MCF 10A (cell line): ENCODE results near the gene P2RX1. TPM values are rescaled to one million over a fixed set of nuclear protein-coding genes. Genes with fewer than 3 reads are reported as not detected.

ENCODE experiments used
- BruUV-seq: library from RNA; stranded (reverse); fragments of 400-500 nt; replicated peaks from 2 replicates; lab custom pipeline; 2021; lab: Mats Ljungman, UMichigan
- CTCF ChIA-PET: fragments of 300-600 bp; sonication (Branson Sonifier 250); formaldehyde crosslinking; extraction: SDS; loops from one replicate; lab custom pipeline; 2021; ENCODE audit warnings: antibody characterized with exemption, inconsistent platforms; lab: Yijun Ruan, JAX
- POLR2A ChIA-PET: fragments of 300-600, 350-650 bp; sonication (Branson Sonifier 250); formaldehyde crosslinking; extraction: SDS; loops from one replicate; lab custom pipeline; 2020; ENCODE audit warnings: antibody characterized with exemption, inconsistent platforms; lab: Yijun Ruan, JAX
- DNase-seq: peaks from one replicate; pipeline ENCODE4 v3.0.0-alpha.2; 2018; ENCODE audit not compliant: unreplicated experiment
- H3K27ac Mint-ChIP-seq: one replicate; pipeline ENCODE4 v1.8.0; 2022; ENCODE audit warnings: mild to moderate bottlenecking, low read depth, mixed read lengths; ENCODE audit not compliant: unreplicated experiment
- H3K27me3 Mint-ChIP-seq: one replicate; pipeline ENCODE4 v1.8.0; 2022; ENCODE audit warnings: mixed read lengths; ENCODE audit not compliant: insufficient read depth, unreplicated experiment
- H3K36me3 Mint-ChIP-seq: one replicate; pipeline ENCODE4 v1.8.0; 2022; ENCODE audit warnings: mild to moderate bottlenecking, moderate library complexity, mixed read lengths; ENCODE audit not compliant: insufficient read depth, unreplicated experiment
- H3K4me1 Mint-ChIP-seq: one replicate; pipeline ENCODE4 v1.8.0; 2022; ENCODE audit warnings: mixed read lengths; ENCODE audit not compliant: insufficient read depth, unreplicated experiment
- H3K4me3 Mint-ChIP-seq: one replicate; pipeline ENCODE4 v1.8.0; 2022; ENCODE audit warnings: mild to moderate bottlenecking, moderate library complexity, mixed read lengths; ENCODE audit not compliant: unreplicated experiment
- H3K9me3 Mint-ChIP-seq: one replicate; pipeline ENCODE4 v1.8.0; 2022; ENCODE audit warnings: mixed read lengths; ENCODE audit not compliant: unreplicated experiment
- intact Hi-C: fragments of 100-400 bp; cut with micrococcal nuclease; formaldehyde crosslinking; loops from 2 replicates; pipeline ENCODE4 v1.14.1; 2022
- total RNA-seq: library from RNA; stranded (reverse); gene quantifications from 2 replicates; pipeline ENCODE4 v1.2.3, GENCODE V29; 2022
- TF ChIP-seq, protein P1 (sequence below): fragments of 200-600 bp; IDR thresholded peaks from one replicate; pipeline ENCODE4 v1.8.0; 2022; ENCODE audit warnings: antibody characterized with exemption, mild to moderate bottlenecking; ENCODE audit not compliant: unreplicated experiment

Gene P2RX1
- total RNA-seq, 1 experiment from 2014 or later: not detected

DNA sequence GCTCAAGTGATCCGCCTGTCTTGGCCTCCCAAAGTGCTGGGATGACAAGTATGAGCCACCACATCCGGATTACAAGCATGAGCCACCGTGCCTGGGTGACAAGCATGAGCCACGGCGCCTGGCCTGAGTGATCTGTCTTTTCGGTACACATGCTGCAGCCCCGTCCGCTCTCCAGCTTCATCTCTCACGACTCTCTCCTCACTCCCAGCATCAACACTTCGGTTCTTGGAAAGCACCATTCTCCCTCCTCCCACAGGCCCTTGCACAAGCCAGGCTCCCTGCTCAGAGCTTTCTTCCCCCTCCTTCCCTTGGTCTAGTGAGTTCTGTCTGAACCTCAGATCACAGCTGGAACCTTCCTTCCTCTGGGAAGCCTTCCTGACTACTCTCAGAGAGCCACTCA, 63.7 kb downstream of the P2RX1 start:
- no peak for DNase-seq
- TF ChIP-seq, protein P1, sequence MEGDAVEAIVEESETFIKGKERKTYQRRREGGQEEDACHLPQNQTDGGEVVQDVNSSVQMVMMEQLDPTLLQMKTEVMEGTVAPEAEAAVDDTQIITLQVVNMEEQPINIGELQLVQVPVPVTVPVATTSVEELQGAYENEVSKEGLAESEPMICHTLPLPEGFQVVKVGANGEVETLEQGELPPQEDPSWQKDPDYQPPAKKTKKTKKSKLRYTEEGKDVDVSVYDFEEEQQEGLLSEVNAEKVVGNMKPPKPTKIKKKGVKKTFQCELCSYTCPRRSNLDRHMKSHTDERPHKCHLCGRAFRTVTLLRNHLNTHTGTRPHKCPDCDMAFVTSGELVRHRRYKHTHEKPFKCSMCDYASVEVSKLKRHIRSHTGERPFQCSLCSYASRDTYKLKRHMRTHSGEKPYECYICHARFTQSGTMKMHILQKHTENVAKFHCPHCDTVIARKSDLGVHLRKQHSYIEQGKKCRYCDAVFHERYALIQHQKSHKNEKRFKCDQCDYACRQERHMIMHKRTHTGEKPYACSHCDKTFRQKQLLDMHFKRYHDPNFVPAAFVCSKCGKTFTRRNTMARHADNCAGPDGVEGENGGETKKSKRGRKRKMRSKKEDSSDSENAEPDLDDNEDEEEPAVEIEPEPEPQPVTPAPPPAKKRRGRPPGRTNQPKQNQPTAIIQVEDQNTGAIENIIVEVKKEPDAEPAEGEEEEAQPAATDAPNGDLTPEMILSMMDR: no peak
- no TSS peak for BruUV-seq
- no peaks in the 10 kb centered on the region for H3K4me1 Mint-ChIP-seq
- ChIA-PET CTCF (interaction anchor here (0.6 kb wide), 1 partner anchor 12 kb away, joined by 5 read pairs; no protein-coding TSS in a partner anchor), POLR2A (no interaction called here)
- H3K9me3 Mint-ChIP-seq: no peaks in the 10 kb centered on the region
- no peaks in the 10 kb centered on the region for H3K36me3 Mint-ChIP-seq
- intact Hi-C loops: no loop called here
- peaks cover 19% of the 10 kb centered on the region for H3K27me3 Mint-ChIP-seq
- H3K27ac Mint-ChIP-seq: no peak overlapping the region
- H3K4me3 Mint-ChIP-seq: no peak overlapping the region

DNA sequence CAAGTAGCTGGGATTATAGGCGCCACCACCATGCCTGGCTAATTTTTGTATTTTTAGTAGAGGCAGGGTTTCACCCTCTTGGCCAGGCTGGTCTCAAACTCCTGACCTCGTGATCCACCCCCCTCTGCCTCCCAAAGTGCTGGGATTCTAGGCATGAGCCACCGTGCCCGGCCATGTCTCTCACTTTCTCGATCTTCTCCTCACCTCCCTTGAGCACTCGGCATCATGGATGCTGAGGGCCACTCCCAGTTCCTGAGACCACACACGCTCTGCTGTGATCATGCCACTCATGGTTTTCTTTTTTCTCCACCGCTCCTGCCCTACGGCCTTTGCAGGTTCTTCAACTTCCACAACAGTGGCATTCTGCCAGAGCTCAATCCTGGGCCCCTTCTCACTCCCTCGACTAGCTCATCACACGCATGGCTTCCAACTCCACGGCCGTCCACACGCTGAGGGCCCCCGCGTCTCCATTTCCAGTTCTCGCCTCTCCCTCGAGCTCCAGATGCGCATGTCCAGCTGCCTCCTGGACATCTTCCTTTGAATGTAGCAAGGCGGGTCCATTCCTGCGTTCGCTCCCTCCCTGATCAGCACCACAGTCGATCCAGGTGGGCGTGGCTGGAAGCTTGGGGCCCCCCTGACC, 64.7 kb downstream of the P2RX1 start:
- intact Hi-C loops: no loop called here
- CTCF ChIA-PET: no interaction called here
- Mint-ChIP-seq H3K27me3 (peaks cover 19% of the 10 kb centered on the region), H3K4me1 (peaks cover 6% of the 10 kb centered on the region), H3K9me3 (no peaks in the 10 kb centered on the region), H3K4me3 (no peak overlapping the region), H3K36me3 (no peaks in the 10 kb centered on the region), H3K27ac (no peak overlapping the region)
- DNase-seq: no peak
- POLR2A ChIA-PET: no interaction called here
- TF ChIP-seq, protein P1: no peak
- no TSS peak for BruUV-seq

DNA sequence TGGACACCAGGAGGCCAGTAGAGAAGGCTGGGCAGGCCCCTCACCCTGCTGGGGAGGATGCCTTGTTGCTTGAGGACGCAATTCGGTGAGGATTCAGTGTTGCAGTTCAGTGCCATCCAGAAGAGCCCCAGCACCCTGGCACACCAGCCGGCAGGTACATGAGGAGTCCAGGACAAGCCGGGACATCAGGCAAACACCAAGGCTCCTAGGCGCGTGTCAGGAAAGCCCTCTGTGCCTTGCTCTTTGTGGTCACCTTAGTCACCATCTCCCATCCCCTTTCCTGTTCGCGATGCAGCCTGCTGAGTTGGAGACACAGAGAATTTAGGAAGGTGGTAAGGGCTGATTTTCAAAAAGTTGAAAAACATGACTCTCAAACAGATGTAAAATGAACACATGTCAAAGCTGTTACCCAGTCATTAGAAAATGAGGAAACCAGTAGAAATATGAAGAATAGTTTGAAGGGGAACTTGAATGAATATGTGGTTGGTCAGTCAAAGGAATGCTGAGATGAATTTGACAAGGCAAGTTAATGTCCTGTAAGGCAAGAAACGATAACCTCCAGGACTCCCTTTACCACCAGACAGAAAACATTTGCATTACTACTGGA, 67.9 kb downstream of the P2RX1 start:
- no peaks in the 10 kb centered on the region for H3K9me3 Mint-ChIP-seq
- intact Hi-C loops: loop anchor here (5.0 kb wide), 1 partner anchor 59 kb away; no protein-coding TSS in a partner anchor

DNA sequence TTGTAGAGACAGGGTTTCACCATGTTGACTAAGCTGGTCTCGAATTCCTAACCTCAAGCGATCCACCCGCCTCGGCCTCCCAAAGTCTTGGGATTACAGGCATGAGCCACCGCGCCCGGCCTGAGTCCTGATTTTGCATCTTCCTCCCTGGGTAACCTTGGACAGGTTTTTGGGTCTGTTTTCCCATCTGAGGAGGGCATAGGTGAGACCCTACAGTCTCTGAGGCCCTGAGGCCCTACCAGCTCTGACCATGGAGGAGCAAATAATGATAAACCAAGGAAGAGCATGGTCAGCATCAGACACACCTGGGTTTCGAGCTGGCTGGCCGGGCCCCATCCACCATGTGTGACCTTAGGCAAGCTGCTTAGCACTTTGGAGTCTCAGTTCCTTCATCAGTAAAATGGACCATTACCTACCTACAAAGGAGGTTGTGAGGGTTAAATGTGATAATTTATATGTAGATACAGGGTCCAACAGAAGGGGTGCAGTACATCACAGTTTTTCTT, 69.0 kb downstream of the P2RX1 start:
- H3K4me3 Mint-ChIP-seq: peak overlapping the region; percentile 21
- peaks cover 13% of the 10 kb centered on the region for H3K27me3 Mint-ChIP-seq
- H3K27ac Mint-ChIP-seq: no peak overlapping the region
- intact Hi-C loops: loop anchor here (5.0 kb wide), 1 partner anchor 60 kb away; no protein-coding TSS in a partner anchor
- peaks cover 14% of the 10 kb centered on the region for H3K4me1 Mint-ChIP-seq
- peaks cover 23% of the 10 kb centered on the region for H3K36me3 Mint-ChIP-seq
- no TSS peak for BruUV-seq
- TF ChIP-seq, protein P1: no peak
- POLR2A ChIA-PET: no interaction called here
- CTCF ChIA-PET: interaction anchor here (0.6 to 6.8 kb wide), 8 partner anchors 10 to 110 kb away, joined by 3 to 72 read pairs (median 6); no protein-coding TSS in a partner anchor
- DNase-seq: no peak
- H3K9me3 Mint-ChIP-seq: no peaks in the 10 kb centered on the region

More for the DNA sequence above, 67.9 kb downstream of the P2RX1 start:
- Mint-ChIP-seq H3K4me1 (peaks cover 14% of the 10 kb centered on the region), H3K27ac (no peak overlapping the region), H3K27me3 (peaks cover 19% of the 10 kb centered on the region), H3K36me3 (peaks cover 19% of the 10 kb centered on the region), H3K4me3 (no peak overlapping the region)
- no peak for DNase-seq
- no TSS peak for BruUV-seq
- TF ChIP-seq, protein P1: no peak
- ChIA-PET CTCF (interaction anchor here (6.8 kb wide), 1 partner anchor 111 kb away, joined by 72 read pairs; no protein-coding TSS in a partner anchor), POLR2A (no interaction called here)
